ENCODE results near the gene GSTK1. TPM values are rescaled to one million over a fixed set of nuclear protein-coding genes. Genes with fewer than 3 reads are reported as not detected.

The GSTK1 gene
- total RNA-seq, 6 donors from 2014 or later, result 140 to 194 (median 158) TPM

GRCh38 chr7:143238289-143238980 lies 24.8 kb upstream of the GSTK1 start:
- Histone ChIP-seq H3K36me3 (no peaks in the 10 kb centered on the region), H3K27ac (peak overlapping the region in 3 of 4 donors; percentile 59 to 82 (median 60)), H3K9me3 (no peaks in the 10 kb centered on the region), H3K4me1 (peaks cover 0 to 8% (median 4%) of the 10 kb centered on the region in 4 donors), H3K27me3 (no peaks in the 10 kb centered on the region), H3K4me3 (no peak overlapping the region)
- TF ChIP-seq EP300 (IDR thresholded peaks at IDR 0.05) (no peak), POLR2A (IDR thresholded peaks at IDR 0.05) (no peak), CTCF (IDR thresholded peaks at IDR 0.05) (no peak), POLR2AphosphoS5 (IDR thresholded peaks at IDR 0.05) (no peak)
- DNase-seq (no peak), ATAC-seq (ENCODE audit: low FRiP score in 2 of 2) (no peak)
- 86 to 95% methylated on average over 1 of the region's 1 CpG for WGBS, 2 donors

GRCh38 chr7:143239813-143240212 lies 23.4 kb upstream of the GSTK1 start:
- peaks cover 0 to 12% (median 8%) of the 10 kb centered on the region in 4 donors for H3K4me1 ChIP-seq
- ATAC-seq (ENCODE audit: low FRiP score in 2 of 2) (peak in 1 of 2 donors; percentile 74), DNase-seq (no peak)
- peak overlapping the region; percentile 59 to 82 (median 66) for H3K27ac ChIP-seq
- no peaks in the 10 kb centered on the region for H3K36me3 ChIP-seq
- no peaks in the 10 kb centered on the region for H3K9me3 ChIP-seq
- no peak for TF ChIP-seq POLR2A (IDR thresholded peaks at IDR 0.05)
- TF ChIP-seq CTCF (IDR thresholded peaks at IDR 0.05), result no peak
- no peak for TF ChIP-seq EP300 (IDR thresholded peaks at IDR 0.05)
- H3K27me3 ChIP-seq, result no peaks in the 10 kb centered on the region
- no peak overlapping the region for H3K4me3 ChIP-seq

GRCh38 chr7:143240291-143241168 lies 22.7 kb upstream of the GSTK1 start:
- ATAC-seq (ENCODE audit: low FRiP score in 2 of 2) (peak; percentile 88 to 94), DNase-seq (peak in 1 of 2 donors; percentile 78)
- peak overlapping the region; percentile 59 to 82 (median 66) for H3K27ac ChIP-seq
- H3K4me3 ChIP-seq, result no peak overlapping the region
- WGBS, 2 donors, result 13 to 20% methylated on average over 9 of the region's 9 CpGs
- no peaks in the 10 kb centered on the region for H3K27me3 ChIP-seq
- H3K4me1 ChIP-seq, result peaks cover 0 to 18% (median 8%) of the 10 kb centered on the region in 4 donors
- no peaks in the 10 kb centered on the region for H3K9me3 ChIP-seq
- TF ChIP-seq EP300 (IDR thresholded peaks at IDR 0.05) (no peak), CTCF (IDR thresholded peaks at IDR 0.05) (peak; percentile 80 to 91 (median 84)), POLR2AphosphoS5 (IDR thresholded peaks at IDR 0.05) (no peak)
- no peaks in the 10 kb centered on the region for H3K36me3 ChIP-seq

- Histone ChIP-seq H3K27me3 (no peaks in the 10 kb centered on the region), H3K36me3 (no peaks in the 10 kb centered on the region), H3K4me3 (no peak overlapping the region), H3K9me3 (no peaks in the 10 kb centered on the region), H3K27ac (no peak overlapping the region), H3K4me1 (peaks cover 0 to 18% (median 8%) of the 10 kb centered on the region in 4 donors)
- no peak for DNase-seq
- WGBS, 2 donors, result 77 to 81% methylated on average over 11 of the region's 11 CpGs
- ATAC-seq (ENCODE audit: low FRiP score in 2 of 2), result no peak
- TF ChIP-seq POLR2AphosphoS5 (IDR thresholded peaks at IDR 0.05), result no peak
Measured at GRCh38 chr7:143242306-143242705, 20.9 kb upstream of the GSTK1 start.

GRCh38 chr7:143243111-143243510 lies 20.1 kb upstream of the GSTK1 start:
- H3K27me3 ChIP-seq, result no peaks in the 10 kb centered on the region
- H3K4me1 ChIP-seq, result peaks cover 0 to 18% (median 8%) of the 10 kb centered on the region in 4 donors
- H3K27ac ChIP-seq, result no peak overlapping the region
- no peaks in the 10 kb centered on the region for H3K36me3 ChIP-seq
- 70 to 78% methylated on average over 7 of the region's 7 CpGs for WGBS, 2 donors
- no peak for DNase-seq
- no peak for TF ChIP-seq POLR2A (IDR thresholded peaks at IDR 0.05)
- TF ChIP-seq CTCF (IDR thresholded peaks at IDR 0.05), result no peak
- TF ChIP-seq POLR2AphosphoS5 (IDR thresholded peaks at IDR 0.05), result no peak
- TF ChIP-seq EP300 (IDR thresholded peaks at IDR 0.05), result no peak
- no peak overlapping the region for H3K4me3 ChIP-seq
- ATAC-seq (ENCODE audit: low FRiP score in 2 of 2), result no peak
- no peaks in the 10 kb centered on the region for H3K9me3 ChIP-seq
